GM12878 (cell line): ENCODE data around the gene HERPUD1. TPM values are rescaled to one million over a fixed set of nuclear protein-coding genes. Genes with fewer than 3 reads are reported as not detected.

Source experiments
- ATAC-seq: fragments of 200-7000 bp; cut with Tn5 transposase; 3 replicates; pipeline ENCODE4 v1.9.1; 2020; ENCODE audit warnings: mild to moderate bottlenecking, moderate library complexity
- BruUV-seq: library from RNA; stranded (reverse); fragments of 400-500 nt; replicated peaks from 2 replicates; lab custom pipeline; 2021; lab: Mats Ljungman, UMichigan
- CTCF ChIA-PET: fragments of 300-600 bp; sonication (Branson Sonifier 250); formaldehyde crosslinking; extraction: SDS; loops from one replicate; lab custom pipeline; 2021; ENCODE audit warnings: inconsistent platforms; lab: Yijun Ruan, JAX
- POLR2A ChIA-PET: fragments of 350-600 bp; formaldehyde crosslinking; extraction: SDS; loops from one replicate; lab custom pipeline; 2021; ENCODE audit warnings: inconsistent platforms; lab: Charles Lee
- RAD21 ChIA-PET: fragments of 300-600 bp; sonication (Branson Sonifier 250); formaldehyde crosslinking; loops from one replicate; lab custom pipeline; 2023; ENCODE audit warnings: antibody characterized with exemption; ENCODE audit not compliant: unreplicated experiment; lab: Charles Lee
- SMC1A ChIA-PET: fragments of 300-600 bp; sonication (Branson Sonifier 250); formaldehyde crosslinking; loops from one replicate; lab custom pipeline; 2023; ENCODE audit not compliant: unreplicated experiment, uncharacterized antibody; lab: Charles Lee
- DNase-seq: peaks from one replicate; pipeline ENCODE4 v3.0.0-alpha.2; 2011; ENCODE audit warnings: low read depth, low spot score
- FAIRE-seq: peaks from 3 replicates; lab custom pipeline; 2011; peaks lifted over from hg19 to GRCh38; lab: Jason Lieb, UNC
- H2AFZ ChIP-seq: 2 replicates; pipeline ENCODE4 v1.6.0; 2011; ENCODE audit warnings: low read depth, low read length, control low read depth; ENCODE audit not compliant: control insufficient read depth
- H3K27ac ChIP-seq: 2 replicates; pipeline ENCODE4 v1.5.1; 2011; ENCODE audit warnings: control low read depth; ENCODE audit not compliant: control insufficient read depth, insufficient read depth
- H3K27me3 ChIP-seq, 2 experiments: replicated peaks in 1 of 2; 2 replicates each; pipeline versions ENCODE4 v1.6.0 to v1.6.1; 2011; ENCODE audit warnings: low read length in 1 of 2; ENCODE audit not compliant: control insufficient read depth in 2 of 2, insufficient read depth in 2 of 2
- H3K36me3 ChIP-seq, 2 experiments: 2 replicates each; pipeline ENCODE4 v1.5.1; 2011; ENCODE audit warnings: low read length in 1 of 2; ENCODE audit not compliant: control insufficient read depth in 2 of 2, insufficient read depth in 2 of 2
- H3K4me1 ChIP-seq: 2 replicates; pipeline ENCODE4 v1.6.1; 2011; ENCODE audit warnings: mild to moderate bottlenecking, low read length, moderate library complexity, mixed read lengths; ENCODE audit not compliant: control insufficient read depth, insufficient read depth
- H3K4me2 ChIP-seq: 2 replicates; pipeline ENCODE4 v1.6.0; 2011; ENCODE audit warnings: control low read depth; ENCODE audit not compliant: control insufficient read depth, insufficient read depth
- H3K4me3 ChIP-seq: fragments of 200-600 bp; sonication (generic); 2 replicates; pipeline ENCODE4 v1.5.1; 2016
- H3K79me2 ChIP-seq: 2 replicates; pipeline ENCODE4 v1.6.0; 2011; ENCODE audit warnings: low read length; ENCODE audit not compliant: control insufficient read depth, insufficient read depth
- H3K9ac ChIP-seq: 2 replicates; pipeline ENCODE4 v1.8.0; 2011; ENCODE audit warnings: low read length, control low read depth, mixed read lengths; ENCODE audit not compliant: control insufficient read depth, insufficient read depth
- H3K9me3 ChIP-seq: replicated peaks from 3 replicates; pipeline ENCODE4 v1.5.1; 2011; ENCODE audit warnings: mild to moderate bottlenecking, low read length; ENCODE audit not compliant: control insufficient read depth, insufficient read depth
- H4K20me1 ChIP-seq: 2 replicates; pipeline ENCODE4 v1.6.0; 2011; ENCODE audit not compliant: control insufficient read depth, insufficient read depth
- BCLAF1 ChIP-seq: fragments of 450-650 bp; IDR thresholded peaks from 2 replicates; pipeline ENCODE4 v1.6.1; 2017; ENCODE audit warnings: antibody characterized with exemption, mild to moderate bottlenecking, moderate library complexity
- CTCF ChIP-seq, 3 experiments: IDR thresholded peaks in 2 of 3; conservative IDR thresholded peaks in 1 of 3; 2 replicates each; pipeline ENCODE4 v1.5.1; 2011; ENCODE audit warnings: low read depth in 3 of 3, low read length in 3 of 3, mild to moderate bottlenecking in 3 of 3, control low read depth in 2 of 3, moderate library complexity in 2 of 3, inconsistent platforms in 1 of 3, mixed read lengths in 1 of 3; ENCODE audit not compliant: control insufficient read depth in 2 of 3, insufficient read depth in 1 of 3; ENCODE audit errors: extremely low read depth in 1 of 3
- LARP7 ChIP-seq: fragments of 450-650 bp; IDR thresholded peaks from 2 replicates; pipeline ENCODE4 v1.6.1; 2017; ENCODE audit warnings: mild to moderate bottlenecking
- RAD21 ChIP-seq: IDR thresholded peaks from 2 replicates; pipeline ENCODE4 v1.6.1; 2011; ENCODE audit warnings: mild to moderate bottlenecking, low read depth, low read length, moderate library complexity; ENCODE audit not compliant: insufficient read depth
- WGBS: methylation state at CpG from one replicate; pipeline ENCODE4 v1.1.6; 2016; ENCODE audit warnings: low lambda C conversion rate; ENCODE audit not compliant: insufficient replicate concordance, insufficient coverage; ENCODE audit errors: missing lambda C conversion rate; 5-methylcytosine and 5-hydroxymethylcytosine counted together
- in situ Hi-C: fragments of 300-500 bp; cut with MboI; formaldehyde crosslinking; loops from 9 replicates; pipeline ENCODE4 v1.14.3; 2018; ENCODE audit warnings: mixed read lengths
- intact Hi-C: fragments of 100-400 bp; cut with micrococcal nuclease; formaldehyde crosslinking; loops from one replicate; pipeline ENCODE4 v1.14.2; 2022; ENCODE audit not compliant: unreplicated experiment
- polyA plus RNA-seq, 11 experiments: library from polyadenylated mRNA; depleted of rRNA in 4 of 11; unstranded in 6 of 11; stranded (reverse) in 5 of 11; fragments of >200 nt; fragmentation: Nextera tagmentation in 4 of 11; fragmentation: Illumina TruSeq in 1 of 11; extraction: Ambion mirVana in 4 of 11; extraction: Trizol in 1 of 11; gene quantifications; 1 replicate in 1 of 11; 2 replicates in 10 of 11; pipeline versions ENCODE4 v1.2.1 to v1.2.3, GENCODE V29; 2011 to 2016; ENCODE audit warnings: inconsistent platforms in 2 of 11, missing spikeins in 2 of 11, low read depth in 1 of 11
- total RNA-seq, 4 experiments: library from RNA; depleted of rRNA in 3 of 4; stranded (reverse); fragments of >200 nt in 3 of 4; fragmentation: Illumina TruSeq in 1 of 4; extraction: Trizol in 1 of 4; gene quantifications; 2 replicates each; pipeline versions ENCODE4 v1.2.1 to v1.2.3, GENCODE V29; 2013 to 2021

Gene HERPUD1
- total and polyA plus RNA-seq, 10 of the 15 experiments (the other 5 are each of a cell fraction or from before 2014, with no cell fraction given), result 32.6 to 212 (median 122) TPM

DNA sequence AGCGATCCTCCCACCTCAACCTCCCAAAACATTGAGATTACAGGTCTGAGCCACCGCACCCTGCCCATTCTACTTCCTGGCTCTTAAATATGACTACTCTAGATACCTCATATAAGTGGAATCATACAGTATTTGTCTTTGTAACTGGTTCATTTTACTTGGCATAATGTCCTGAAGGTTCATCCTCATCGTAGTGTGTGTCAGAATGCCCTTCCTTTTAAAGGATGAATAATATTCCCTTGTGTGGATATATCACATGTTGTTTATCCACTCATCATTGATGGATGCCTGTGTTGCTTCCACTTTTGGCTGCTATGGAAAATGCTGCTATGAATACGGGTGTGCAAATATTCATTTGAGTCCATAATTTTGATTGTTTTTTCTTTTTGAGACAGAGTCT lies 24.1 kb downstream of the HERPUD1 start (continued):
- TF ChIP-seq BCLAF1, result no peak

- ChIA-PET CTCF (interaction anchor here (0.9 to 1.3 kb wide), 3 partner anchors 85 to 90 kb away, joined by 3 to 6 read pairs (median 4); no protein-coding TSS in a partner anchor), RAD21 (no interaction called here)
- in situ Hi-C loops (no loop called here), intact Hi-C loops (no loop called here)
- Histone ChIP-seq H3K27me3 (no peaks in the 10 kb centered on the region), H3K4me1 (0 out of 2 replicates have a peak, but pooled peaks cover under 1% of the 10 kb centered on the region), H3K27ac (no peak overlapping the region), H3K9me3 (no peaks in the 10 kb centered on the region), H3K79me2 (no peaks in the 10 kb centered on the region), H4K20me1 (no peaks in the 10 kb centered on the region), H3K4me3 (no peak overlapping the region), H3K9ac (no peak overlapping the region)
- peak; percentile 46; the same call in 2 of the 3 replicates for ATAC-seq
- FAIRE-seq, result no peak
- no peak for DNase-seq
- 0 out of 6 replicates have a peak, but pooled peaks of 2 of the 3 experiments have one; percentile 12 to 31 for TF ChIP-seq CTCF (IDR thresholded peaks at IDR 0.05 in 2 of 3, conservative IDR thresholded peaks at IDR 0.05 in 1 of 3; ENCODE audit: control insufficient read depth in 2 of 3, extremely low read depth in 1 of 3, insufficient read depth in 1 of 3, low read depth in 3 of 3, low read length in 3 of 3)
- TF ChIP-seq LARP7, result no peak
- peak; percentile 28; the same call in 1 of the 2 replicates for TF ChIP-seq RAD21
- TF ChIP-seq, all 136 proteins: peak for 2
- POLR2A ChIA-PET, result no interaction called here
- SMC1A ChIA-PET, result interaction anchor here (0.8 to 2.1 kb wide), 3 partner anchors 9 to 88 kb away, joined by 3 to 4 read pairs (median 3); no protein-coding TSS in a partner anchor
- Histone ChIP-seq H2AFZ (no peak overlapping the region), H3K4me2 (no peak overlapping the region), H3K36me3 (no peaks in the 10 kb centered on the region)
- 13% methylated on average over 4 of the region's 4 CpGs for WGBS
- no TSS peak for BruUV-seq
Observed at GRCh38 chr16:56956756-56957155, 24.8 kb downstream of the HERPUD1 start.
